ENCODE measurements around the gene SLC4A1AP. TPM values are rescaled to one million over a fixed set of nuclear protein-coding genes. Genes with fewer than 3 reads are reported as not detected.

Gene SLC4A1AP
- total RNA-seq, 1 donor from 2014 or later = 19.6 TPM

DNA sequence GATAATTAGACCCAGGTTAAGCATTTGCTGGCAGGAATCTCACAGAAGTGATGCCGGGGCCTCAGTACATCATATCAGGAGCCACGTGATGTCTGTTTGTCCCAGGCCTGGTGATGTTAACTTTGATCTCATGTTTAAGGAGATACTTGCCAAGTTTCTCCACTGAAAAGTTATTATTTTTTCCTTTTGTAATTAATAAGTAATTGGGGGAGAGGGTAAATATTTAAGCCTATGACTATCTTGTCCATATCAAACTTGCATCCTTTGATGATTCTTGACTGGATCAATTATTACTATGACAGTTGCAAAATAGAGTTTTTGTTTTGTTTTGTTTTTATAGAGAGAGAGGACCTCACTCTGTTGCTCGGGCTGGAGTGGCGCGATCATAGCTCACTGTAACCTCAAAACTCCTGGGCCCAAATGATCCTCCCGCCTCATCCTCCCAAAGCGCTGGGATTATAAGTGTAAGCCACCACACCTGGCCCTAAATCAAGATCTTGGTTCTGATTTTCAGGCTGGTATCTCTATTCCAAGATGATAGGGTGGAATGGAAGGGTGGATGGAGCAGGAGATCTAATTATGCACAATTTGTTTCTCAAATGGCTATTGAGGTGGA, 46.4 kb downstream of the SLC4A1AP start:
- Histone ChIP-seq H3K9me3 (no peaks in the 10 kb centered on the region), H3K36me3 (no peaks in the 10 kb centered on the region), H3K27ac (no peak overlapping the region), H3K27me3 (ENCODE audit: low read depth) (peaks cover 1% of the 10 kb centered on the region), H3K4me3 (no peak overlapping the region), H3K4me1 (peaks cover 41% of the 10 kb centered on the region)
- TF ChIP-seq, protein P1, sequence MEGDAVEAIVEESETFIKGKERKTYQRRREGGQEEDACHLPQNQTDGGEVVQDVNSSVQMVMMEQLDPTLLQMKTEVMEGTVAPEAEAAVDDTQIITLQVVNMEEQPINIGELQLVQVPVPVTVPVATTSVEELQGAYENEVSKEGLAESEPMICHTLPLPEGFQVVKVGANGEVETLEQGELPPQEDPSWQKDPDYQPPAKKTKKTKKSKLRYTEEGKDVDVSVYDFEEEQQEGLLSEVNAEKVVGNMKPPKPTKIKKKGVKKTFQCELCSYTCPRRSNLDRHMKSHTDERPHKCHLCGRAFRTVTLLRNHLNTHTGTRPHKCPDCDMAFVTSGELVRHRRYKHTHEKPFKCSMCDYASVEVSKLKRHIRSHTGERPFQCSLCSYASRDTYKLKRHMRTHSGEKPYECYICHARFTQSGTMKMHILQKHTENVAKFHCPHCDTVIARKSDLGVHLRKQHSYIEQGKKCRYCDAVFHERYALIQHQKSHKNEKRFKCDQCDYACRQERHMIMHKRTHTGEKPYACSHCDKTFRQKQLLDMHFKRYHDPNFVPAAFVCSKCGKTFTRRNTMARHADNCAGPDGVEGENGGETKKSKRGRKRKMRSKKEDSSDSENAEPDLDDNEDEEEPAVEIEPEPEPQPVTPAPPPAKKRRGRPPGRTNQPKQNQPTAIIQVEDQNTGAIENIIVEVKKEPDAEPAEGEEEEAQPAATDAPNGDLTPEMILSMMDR (IDR thresholded peaks at IDR 0.05) = no peak
- ATAC-seq (no peak), DNase-seq (no peak)
- intact Hi-C loops (cut with DNase I) = loop anchor here (10.0 kb wide), 1 partner anchor 745 kb away; no protein-coding TSS in a partner anchor

DNA sequence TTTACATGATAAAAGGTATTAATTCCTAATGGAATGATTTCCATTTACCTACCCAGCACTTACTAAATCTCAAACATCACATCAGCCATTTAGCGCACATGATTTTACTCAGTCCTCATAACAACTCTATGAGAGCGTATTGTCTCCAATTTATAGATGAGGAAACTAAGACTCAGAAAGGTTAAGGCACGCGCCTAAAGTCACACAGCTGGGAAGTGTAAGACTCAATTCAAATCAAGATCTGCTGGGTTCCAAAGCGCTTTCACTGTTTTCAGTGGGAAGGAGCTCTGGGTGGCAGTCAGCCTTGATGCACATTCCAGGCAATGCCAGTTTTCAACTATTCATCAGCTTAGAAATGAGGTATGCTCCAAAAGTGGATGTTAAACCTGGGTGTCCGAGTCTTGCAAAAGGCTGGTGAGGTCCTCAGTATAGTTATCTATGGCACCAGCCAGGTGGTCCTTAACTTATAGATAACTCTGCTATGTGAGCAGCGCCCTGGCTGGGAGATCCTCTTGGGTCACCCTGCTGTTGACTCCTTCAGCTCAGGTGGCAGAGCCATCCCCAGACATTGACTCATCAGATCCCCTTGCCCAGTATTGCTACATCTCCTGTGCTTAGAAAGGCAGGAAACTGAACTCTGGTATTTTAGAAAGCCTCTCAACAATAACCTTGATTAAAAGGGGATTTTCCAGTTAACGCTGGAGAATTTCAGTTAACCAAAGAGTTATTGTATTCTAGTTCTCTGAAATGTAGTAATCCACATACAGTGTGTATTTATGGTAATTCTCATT, 47.1 kb downstream of the SLC4A1AP start:
- ATAC-seq (no peak), DNase-seq (no peak)
- Histone ChIP-seq H3K4me3 (no peak overlapping the region), H3K36me3 (no peaks in the 10 kb centered on the region), H3K9me3 (no peaks in the 10 kb centered on the region), H3K4me1 (peaks cover 39% of the 10 kb centered on the region), H3K27ac (no peak overlapping the region), H3K27me3 (ENCODE audit: low read depth) (peaks cover 6% of the 10 kb centered on the region)
- intact Hi-C loops (cut with DNase I) = no loop called here
- TF ChIP-seq, protein P1 (IDR thresholded peaks at IDR 0.05) = no peak

DNA sequence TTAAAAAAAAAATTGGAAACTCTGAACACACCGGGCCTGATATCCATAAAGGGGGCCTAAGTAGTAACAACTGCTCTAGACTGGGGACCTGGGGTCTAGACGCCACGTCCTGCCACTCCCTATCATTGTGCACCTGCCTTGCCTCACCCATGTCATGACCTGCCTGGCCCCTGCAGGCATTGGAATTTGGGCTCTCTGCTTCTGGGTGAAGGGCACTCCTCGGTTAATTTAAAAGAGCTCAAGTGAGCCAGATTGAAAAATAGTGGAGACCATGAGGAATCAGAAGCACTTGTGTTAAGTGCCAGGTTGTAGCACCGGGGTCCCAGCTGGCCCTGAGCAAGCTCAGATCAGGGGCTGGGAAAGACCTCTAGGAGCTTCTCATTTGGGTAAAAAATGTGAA, 48.1 kb downstream of the SLC4A1AP start:
- H3K36me3 ChIP-seq = no peaks in the 10 kb centered on the region
- intact Hi-C loops (cut with DNase I) = no loop called here
- peak; percentile 42 to 54 for ATAC-seq
- no peaks in the 10 kb centered on the region for H3K9me3 ChIP-seq
- no peak overlapping the region for H3K4me3 ChIP-seq
- H3K27me3 ChIP-seq (ENCODE audit: low read depth) = peaks cover 6% of the 10 kb centered on the region
- no peak overlapping the region for H3K27ac ChIP-seq
- H3K4me1 ChIP-seq = peaks cover 30% of the 10 kb centered on the region
- TF ChIP-seq, protein P1 (IDR thresholded peaks at IDR 0.05) = no peak
- no peak for DNase-seq

DNA sequence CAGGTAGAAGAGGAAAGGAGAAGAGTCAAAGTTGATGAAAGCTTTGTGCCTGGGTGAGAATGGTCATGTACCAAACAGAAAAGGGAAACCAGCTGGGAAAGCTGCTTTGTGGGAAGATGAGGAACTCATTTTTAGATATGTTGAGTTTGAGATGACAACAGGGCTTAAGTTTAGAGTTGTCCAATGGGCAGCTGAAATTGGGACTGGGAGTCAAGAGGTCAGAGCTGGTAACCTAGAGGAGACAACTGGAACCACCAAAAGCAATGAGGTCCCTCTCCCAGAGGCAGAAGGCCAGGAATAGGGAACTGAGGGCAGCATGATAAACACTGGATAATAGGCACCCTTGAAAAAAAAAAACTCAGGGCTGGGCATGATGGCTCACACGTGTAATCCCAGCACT, 48.8 kb downstream of the SLC4A1AP start:
- Histone ChIP-seq H3K27ac (no peak overlapping the region), H3K4me3 (no peak overlapping the region), H3K27me3 (ENCODE audit: low read depth) (peaks cover 6% of the 10 kb centered on the region), H3K4me1 (peaks cover 23% of the 10 kb centered on the region), H3K36me3 (no peaks in the 10 kb centered on the region), H3K9me3 (no peaks in the 10 kb centered on the region)
- intact Hi-C loops (cut with DNase I) = no loop called here
- TF ChIP-seq, protein P1 (IDR thresholded peaks at IDR 0.05) = no peak
- ATAC-seq (no peak), DNase-seq (no peak)

DNA sequence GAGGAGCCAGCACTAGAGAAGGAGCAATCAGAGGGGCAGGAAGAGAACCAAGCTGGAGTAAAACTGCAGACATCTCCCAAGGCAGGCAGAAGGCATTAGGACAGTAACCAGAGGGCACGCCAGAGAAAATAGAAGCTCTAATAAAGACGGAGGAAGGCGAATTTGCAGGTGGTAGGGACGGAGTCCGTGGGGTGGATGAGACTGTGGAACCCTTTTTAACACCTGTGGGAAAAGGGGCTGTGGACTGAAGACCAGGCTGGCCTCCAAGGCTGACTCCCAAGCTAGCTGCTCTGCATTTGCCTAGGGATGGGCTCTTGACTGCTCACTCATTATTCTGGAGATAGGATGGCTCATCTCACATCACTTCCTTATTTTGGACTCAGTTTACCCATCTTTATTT, 49.5 kb downstream of the SLC4A1AP start:
- Histone ChIP-seq H3K4me3 (no peak overlapping the region), H3K4me1 (peaks cover 21% of the 10 kb centered on the region), H3K9me3 (no peaks in the 10 kb centered on the region), H3K36me3 (no peaks in the 10 kb centered on the region), H3K27ac (no peak overlapping the region), H3K27me3 (ENCODE audit: low read depth) (peaks cover 6% of the 10 kb centered on the region)
- intact Hi-C loops (cut with DNase I) = no loop called here
- DNase-seq (no peak), ATAC-seq (no peak)
- TF ChIP-seq, protein P1 (IDR thresholded peaks at IDR 0.05) = no peak
